HCT116 (cell line): ENCODE results near the gene DDX52. TPM values are rescaled to one million over a fixed set of nuclear protein-coding genes. Genes with fewer than 3 reads are reported as not detected.

Experiments
- ATAC-seq: fragments of 200-7000 bp; cut with Tn5 transposase; 2 replicates; pipeline ENCODE4 v1.9.1; 2020; ENCODE audit warnings: mild to moderate bottlenecking, moderate library complexity
- BruUV-seq: library from RNA; stranded (reverse); fragments of 400-500 nt; replicated peaks from 2 replicates; lab custom pipeline; 2021; lab: Mats Ljungman, UMichigan
- CTCF ChIA-PET: fragments of 300-600 bp; sonication (Branson Sonifier 250); formaldehyde crosslinking; loops from one replicate; lab custom pipeline; 2021; ENCODE audit warnings: antibody characterized with exemption; lab: Charles Lee
- POLR2A ChIA-PET: fragments of 300-600, 350-600 bp; sonication (Branson Sonifier 250); formaldehyde crosslinking; loops from one replicate; lab custom pipeline; 2021; ENCODE audit warnings: antibody characterized with exemption; lab: Charles Lee
- RAD21 ChIA-PET, 2 experiments: fragments of 300-600 bp; sonication (Branson Sonifier 250); formaldehyde crosslinking; loops; one replicate each; lab custom pipeline; 2023; ENCODE audit warnings: low total read pairs in 2 of 2; ENCODE audit not compliant: uncharacterized antibody in 2 of 2, unreplicated experiment in 2 of 2, low non-redundant PET in 1 of 2; lab: Charles Lee
- DNase-seq: peaks from one replicate; pipeline ENCODE4 v3.0.0-alpha.2; 2010; ENCODE audit warnings: low read depth, low spot score
- H2AFZ ChIP-seq: fragments of 200-600 bp; shearing (Covaris generic), sonication (generic); 2 replicates; pipeline ENCODE4 v1.6.1; 2017; ENCODE audit warnings: low read depth, mixed run types, mixed read lengths, antibody characterized with exemption, low read length; ENCODE audit not compliant: poor library complexity, severe bottlenecking
- H3K27ac ChIP-seq: 2 replicates; pipeline ENCODE4 v1.5.1; 2012; ENCODE audit warnings: low read depth, low read length
- H3K27me3 ChIP-seq: fragments of 200-600 bp; sonication (generic); 2 replicates; pipeline ENCODE4 v1.6.1; 2016; ENCODE audit warnings: mixed run types, low read length, mixed read lengths; ENCODE audit not compliant: insufficient read depth
- H3K36me3 ChIP-seq, 2 experiments: fragments of 200-500 bp in 1 of 2; fragments of 200-600 bp in 1 of 2; sonication (Bioruptor generic) in 1 of 2; sonication (generic) in 1 of 2; 2 replicates each; pipeline versions ENCODE4 v1.5.1 to v1.6.1; 2014 to 2016; ENCODE audit warnings: low read length in 2 of 2, inconsistent platforms in 1 of 2, mixed read lengths in 1 of 2, mixed run types in 1 of 2; ENCODE audit not compliant: insufficient read depth in 2 of 2, control insufficient read depth in 1 of 2
- H3K4me1 ChIP-seq, 2 experiments: fragments of 200-600 bp in 1 of 2; sonication (generic) in 1 of 2; 2 replicates each; pipeline versions ENCODE4 v1.5.1 to v1.6.1; 2012 to 2017; ENCODE audit warnings: low read length in 2 of 2, inconsistent platforms in 1 of 2, mild to moderate bottlenecking in 1 of 2, mixed read lengths in 1 of 2, mixed run types in 1 of 2, moderate library complexity in 1 of 2; ENCODE audit not compliant: insufficient read depth in 2 of 2, control insufficient read depth in 1 of 2
- H3K4me2 ChIP-seq: fragments of 200-600 bp; sonication (generic); 2 replicates; pipeline ENCODE4 v1.6.1; 2017; ENCODE audit warnings: mixed run types, low read length, mixed read lengths
- H3K4me3 ChIP-seq, 2 experiments: fragments of 200-600 bp in 1 of 2; sonication (generic) in 1 of 2; replicated peaks in 1 of 2; 2 replicates each; pipeline ENCODE4 v1.5.1; 2011 to 2016; ENCODE audit warnings: low read length in 2 of 2, control low read depth in 1 of 2, low read depth in 1 of 2, mild to moderate bottlenecking in 1 of 2, mixed read lengths in 1 of 2, mixed run types in 1 of 2
- H3K79me2 ChIP-seq: fragments of 200-600 bp; sonication (generic); 2 replicates; pipeline ENCODE4 v1.6.1; 2017; ENCODE audit warnings: mild to moderate bottlenecking, mixed run types, low read length, moderate library complexity, mixed read lengths; ENCODE audit not compliant: insufficient read depth
- H3K9ac ChIP-seq: fragments of 200-600 bp; sonication (generic); 2 replicates; pipeline ENCODE4 v1.6.1; 2016; ENCODE audit warnings: low read length, mixed read lengths
- H3K9me2 ChIP-seq: fragments of 200-600 bp; sonication (generic), shearing (Covaris generic); 2 replicates; pipeline ENCODE4 v1.6.1; 2017; ENCODE audit warnings: mixed run types, mild to moderate bottlenecking, moderate library complexity; ENCODE audit not compliant: insufficient read depth
- H3K9me3 ChIP-seq, 2 experiments: fragments of 200-500 bp in 1 of 2; fragments of 200-600 bp in 1 of 2; sonication (Bioruptor generic) in 1 of 2; sonication (generic) in 1 of 2; 2 replicates each; pipeline ENCODE4 v1.6.1; 2014 to 2017; ENCODE audit warnings: low read length in 2 of 2, mixed read lengths in 2 of 2, inconsistent platforms in 1 of 2, low read depth in 1 of 2, mild to moderate bottlenecking in 1 of 2, mixed run types in 1 of 2, moderate library complexity in 1 of 2; ENCODE audit not compliant: control insufficient read depth in 1 of 2, insufficient read depth in 1 of 2
- H4K20me1 ChIP-seq: fragments of 200-600 bp; sonication (generic), shearing (Covaris generic); 2 replicates; pipeline ENCODE4 v1.6.1; 2017; ENCODE audit warnings: mixed run types, mild to moderate bottlenecking, moderate library complexity; ENCODE audit not compliant: insufficient read depth
- CEBPB ChIP-seq: IDR thresholded peaks from 2 replicates; pipeline ENCODE4 v1.6.1; 2012; ENCODE audit warnings: low read depth
- EGR1 ChIP-seq: IDR thresholded peaks from 2 replicates; pipeline ENCODE4 v1.6.1; 2012; ENCODE audit warnings: low read depth
- FOSL1 ChIP-seq: IDR thresholded peaks from 2 replicates; pipeline ENCODE4 v1.6.1; 2012; ENCODE audit warnings: low read depth
- ZFX ChIP-seq: fragments of 450-650 bp; IDR thresholded peaks from 2 replicates; pipeline ENCODE4 v1.6.1; 2017
- intact Hi-C: fragments of 100-400 bp; cut with micrococcal nuclease; formaldehyde crosslinking; loops from 2 replicates; pipeline ENCODE4 v1.10.0; 2022
- total RNA-seq: library from RNA; stranded (reverse); gene quantifications from one replicate; pipeline ENCODE4 v1.2.1, GENCODE V29; 2021; ENCODE audit not compliant: unreplicated experiment

Gene DDX52
- total RNA-seq, 1 experiment from 2014 or later = 45.4 TPM

DNA sequence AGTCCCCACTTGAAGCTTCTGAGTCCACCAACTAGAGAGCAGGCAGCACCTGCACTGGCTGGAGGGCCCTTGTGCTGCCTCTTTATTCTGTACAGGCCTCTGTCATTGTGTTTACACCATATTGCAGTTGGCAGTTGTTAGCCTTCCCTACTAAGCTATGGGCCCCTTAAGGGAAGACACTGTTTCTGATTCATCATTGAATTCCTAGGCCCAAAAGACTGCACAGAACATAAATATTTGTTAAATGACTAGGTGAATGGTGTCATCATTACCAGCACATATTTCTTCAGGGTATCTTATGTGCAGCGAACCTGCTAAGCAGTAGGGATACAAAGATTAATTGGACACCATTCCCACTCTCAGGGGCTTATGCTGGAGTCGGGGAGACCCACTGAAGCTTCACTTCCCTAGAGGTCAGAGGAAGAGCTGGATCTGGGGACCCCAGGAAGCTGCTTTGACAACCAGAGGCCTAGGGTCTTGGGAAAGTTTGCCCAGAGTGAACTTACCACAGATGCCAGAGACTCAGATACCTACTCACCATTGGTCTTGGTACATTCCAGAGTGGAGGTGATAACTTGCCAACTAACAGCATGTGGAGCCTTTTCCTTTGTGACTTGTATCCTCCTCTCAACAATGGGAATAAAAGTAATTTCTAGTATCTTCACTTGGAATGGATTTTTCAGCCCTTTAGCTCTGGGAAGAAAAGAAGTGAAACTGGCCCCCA lies 28.7 kb upstream of the DDX52 start:
- DNase-seq (no peak), ATAC-seq (peak; percentile 49; the same call in 1 of the 2 replicates)
- intact Hi-C loops = no loop called here
- no peak overlapping the region for H3K4me3 ChIP-seq
- H3K27me3 ChIP-seq = no peaks in the 10 kb centered on the region
- H2AFZ ChIP-seq = no peak overlapping the region
- H3K4me2 ChIP-seq = peak overlapping the region; percentile 30; the same call in 1 of the 2 replicates
- H3K4me1 ChIP-seq = peaks cover 0 to 10% of the 10 kb centered on the region in 2 experiments; a peak in 2 of 4 replicates
- ChIA-PET POLR2A (no interaction called here), RAD21 (no interaction called here), CTCF (interaction anchor here (1.3 kb wide), 1 partner anchor 144 kb away, joined by 4 read pairs; no protein-coding TSS in a partner anchor)
- no TSS peak for BruUV-seq
- H3K27ac ChIP-seq = no peak overlapping the region
- no peaks in the 10 kb centered on the region for H4K20me1 ChIP-seq
- no peaks in the 10 kb centered on the region for H3K79me2 ChIP-seq
- no peaks in the 10 kb centered on the region for H3K9me3 ChIP-seq
- no peak overlapping the region for H3K9ac ChIP-seq
- TF ChIP-seq CEBPB (no peak), EGR1 (no peak), FOSL1 (peak; percentile 40)
- no peaks in the 10 kb centered on the region for H3K36me3 ChIP-seq
- no peaks in the 10 kb centered on the region for H3K9me2 ChIP-seq

DNA sequence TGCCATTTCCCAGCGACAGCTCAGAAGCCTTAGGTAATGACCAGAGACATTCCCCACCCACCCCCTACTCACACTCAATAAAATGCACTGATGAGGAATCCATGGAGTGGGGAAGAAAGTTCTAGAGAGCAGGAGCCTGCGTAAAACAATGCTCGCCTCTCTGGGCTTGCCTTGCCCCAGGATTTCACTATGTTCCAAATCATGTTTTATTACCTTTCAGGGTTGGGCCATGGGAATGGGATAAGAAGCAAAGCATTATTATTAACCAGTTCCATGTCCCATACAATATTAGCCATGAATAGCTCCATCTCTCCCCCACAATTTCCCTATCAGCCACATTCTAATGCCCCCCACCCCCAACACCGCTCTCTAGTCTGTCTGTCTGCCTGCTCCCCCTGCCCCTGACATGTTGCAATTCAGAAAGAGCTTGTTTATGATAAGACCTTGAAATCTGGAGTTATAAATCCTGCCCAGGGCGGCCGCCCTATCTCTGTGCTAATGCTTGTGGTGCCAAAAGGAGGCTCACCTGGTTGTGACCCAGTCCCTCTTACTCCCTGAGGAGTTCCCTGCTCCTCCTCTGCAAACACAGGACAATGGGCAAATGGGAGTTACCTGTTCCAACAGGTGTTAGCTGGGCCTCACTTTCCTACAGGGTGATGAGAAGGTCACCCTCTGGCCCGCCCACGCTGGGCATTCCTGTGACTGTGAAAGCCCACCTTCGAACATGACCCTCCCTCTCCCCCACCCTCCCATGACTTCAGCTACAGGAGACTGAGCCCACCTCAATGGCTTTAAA lies 28.0 kb upstream of the DDX52 start:
- ATAC-seq = no peak
- Histone ChIP-seq H3K9me2 (no peaks in the 10 kb centered on the region), H3K79me2 (no peaks in the 10 kb centered on the region), H3K4me3 (no peak overlapping the region), H3K27ac (no peak overlapping the region), H3K9ac (no peak overlapping the region), H4K20me1 (no peaks in the 10 kb centered on the region), H2AFZ (no peak overlapping the region), H3K9me3 (no peaks in the 10 kb centered on the region), H3K36me3 (no peaks in the 10 kb centered on the region), H3K4me2 (peak overlapping the region; percentile 30; the same call in 1 of the 2 replicates), H3K27me3 (no peaks in the 10 kb centered on the region), H3K4me1 (peaks cover 0 to 10% of the 10 kb centered on the region in 2 experiments; a peak in 2 of 4 replicates)
- CTCF ChIA-PET = interaction anchor here (1.3 kb wide), 1 partner anchor 145 kb away, joined by 4 read pairs; no protein-coding TSS in a partner anchor
- POLR2A ChIA-PET = no interaction called here
- RAD21 ChIA-PET = no interaction called here
- no TSS peak for BruUV-seq
- TF ChIP-seq ZFX = no peak
- intact Hi-C loops = no loop called here
- DNase-seq = no peak
